ENCODE results near the gene COL21A1. TPM values are rescaled to one million over a fixed set of nuclear protein-coding genes. Genes with fewer than 3 reads are reported as not detected.

COL21A1 gene
- total and polyA plus RNA-seq, 11 donors: 21.7 to 110 (median 49.1) TPM

- peaks cover 0 to 10% (median 0%) of the 10 kb centered on the region in 9 donors for H3K27me3 ChIP-seq
- TF ChIP-seq POLR2A (IDR thresholded peaks at IDR 0.05): no peak
- TF ChIP-seq, protein P1, sequence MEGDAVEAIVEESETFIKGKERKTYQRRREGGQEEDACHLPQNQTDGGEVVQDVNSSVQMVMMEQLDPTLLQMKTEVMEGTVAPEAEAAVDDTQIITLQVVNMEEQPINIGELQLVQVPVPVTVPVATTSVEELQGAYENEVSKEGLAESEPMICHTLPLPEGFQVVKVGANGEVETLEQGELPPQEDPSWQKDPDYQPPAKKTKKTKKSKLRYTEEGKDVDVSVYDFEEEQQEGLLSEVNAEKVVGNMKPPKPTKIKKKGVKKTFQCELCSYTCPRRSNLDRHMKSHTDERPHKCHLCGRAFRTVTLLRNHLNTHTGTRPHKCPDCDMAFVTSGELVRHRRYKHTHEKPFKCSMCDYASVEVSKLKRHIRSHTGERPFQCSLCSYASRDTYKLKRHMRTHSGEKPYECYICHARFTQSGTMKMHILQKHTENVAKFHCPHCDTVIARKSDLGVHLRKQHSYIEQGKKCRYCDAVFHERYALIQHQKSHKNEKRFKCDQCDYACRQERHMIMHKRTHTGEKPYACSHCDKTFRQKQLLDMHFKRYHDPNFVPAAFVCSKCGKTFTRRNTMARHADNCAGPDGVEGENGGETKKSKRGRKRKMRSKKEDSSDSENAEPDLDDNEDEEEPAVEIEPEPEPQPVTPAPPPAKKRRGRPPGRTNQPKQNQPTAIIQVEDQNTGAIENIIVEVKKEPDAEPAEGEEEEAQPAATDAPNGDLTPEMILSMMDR (IDR thresholded peaks at IDR 0.05): no peak
- H3K27ac ChIP-seq: peak overlapping the region in 2 of 12 donors; percentile 9 to 13
- H3K9me3 ChIP-seq: no peaks in the 10 kb centered on the region
- DNase-seq: no peak
- H3K36me3 ChIP-seq: no peaks in the 10 kb centered on the region
- peaks cover 0 to 39% (median 5%) of the 10 kb centered on the region in 12 donors for H3K4me1 ChIP-seq
- no peak overlapping the region for H3K4me3 ChIP-seq
- intact Hi-C loops (cut with DNase I): loop anchor here in 1 of 10 donors (10.0 kb wide), 1 partner anchor 139 kb away; no protein-coding TSS in a partner anchor
- 55 to 79% (median 64%) methylated on average over 2 of the region's 2 CpGs for WGBS, 4 donors
- ATAC-seq: no peak
Observed at GRCh38 chr6:56243518-56244070, 3.8 kb downstream of the COL21A1 start.

GRCh38 chr6:56242346-56242745 lies 5.0 kb downstream of the COL21A1 start:
- TF ChIP-seq, protein P1 (IDR thresholded peaks at IDR 0.05): no peak
- no peak for TF ChIP-seq POLR2A (IDR thresholded peaks at IDR 0.05)
- WGBS, 4 donors: 14 to 41% (median 29%) methylated on average over 2 of the region's 2 CpGs
- DNase-seq: no peak
- Histone ChIP-seq H3K27me3 (peaks cover 0 to 5% (median 0%) of the 10 kb centered on the region in 9 donors), H3K9me3 (no peaks in the 10 kb centered on the region), H3K27ac (peak overlapping the region in 1 of 12 donors; percentile 15), H3K4me3 (no peak overlapping the region), H3K4me1 (peaks cover 0 to 39% (median 5%) of the 10 kb centered on the region in 12 donors), H3K36me3 (no peaks in the 10 kb centered on the region)
- no peak for ATAC-seq
- intact Hi-C loops (cut with DNase I): loop anchor here in 1 of 10 donors (10.0 kb wide), 1 partner anchor 138 kb away; no protein-coding TSS in a partner anchor

DNA sequence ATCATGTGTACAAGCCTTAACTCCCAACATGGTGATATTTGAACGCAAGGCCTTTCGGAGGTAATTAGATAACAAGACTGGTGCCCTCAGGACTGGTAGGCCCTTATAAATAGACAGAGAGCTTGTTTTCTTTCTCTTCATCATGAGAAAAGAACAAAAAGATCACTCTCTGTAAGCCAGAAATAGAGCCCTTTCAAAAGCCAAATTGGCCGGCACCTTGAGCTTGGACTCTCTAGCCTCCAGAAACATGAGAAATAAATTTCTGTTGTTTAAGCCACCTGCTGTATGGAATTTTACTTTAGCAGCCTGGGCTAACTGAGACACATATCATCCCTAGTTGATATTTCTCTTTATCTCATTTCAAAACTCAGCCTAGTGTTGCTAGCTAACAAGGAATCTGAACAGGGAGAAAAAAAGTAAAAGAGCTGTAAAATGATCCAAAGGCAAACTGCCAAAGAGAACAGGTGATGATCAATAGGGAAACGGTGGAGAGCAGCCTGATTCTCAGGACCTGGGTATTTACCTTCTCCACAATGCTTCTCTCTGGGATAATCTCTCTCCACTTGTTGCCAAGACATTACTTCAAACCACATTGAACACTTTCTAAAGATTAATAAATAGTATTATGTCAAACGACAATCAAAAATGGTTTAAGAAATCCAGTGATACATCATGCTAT lies 6.1 kb downstream of the COL21A1 start:
- no peaks in the 10 kb centered on the region for H3K9me3 ChIP-seq
- TF ChIP-seq, protein P1 (IDR thresholded peaks at IDR 0.05): no peak
- no peak for TF ChIP-seq POLR2A (IDR thresholded peaks at IDR 0.05)
- H3K36me3 ChIP-seq: no peaks in the 10 kb centered on the region
- H3K4me3 ChIP-seq: peak overlapping the region in 1 of 12 donors; percentile 2
- ATAC-seq (no peak), DNase-seq (no peak)
- 60 to 74% (median 67%) methylated on average over 5 of the region's 5 CpGs for WGBS, 4 donors
- intact Hi-C loops (cut with DNase I): loop anchor here in 1 of 10 donors (10.0 kb wide), 1 partner anchor 136 kb away; no protein-coding TSS in a partner anchor
- H3K27me3 ChIP-seq: no peaks in the 10 kb centered on the region
- H3K4me1 ChIP-seq: peaks cover 0 to 39% (median 5%) of the 10 kb centered on the region in 12 donors
- peak overlapping the region in 1 of 12 donors; percentile 63 for H3K27ac ChIP-seq

DNA sequence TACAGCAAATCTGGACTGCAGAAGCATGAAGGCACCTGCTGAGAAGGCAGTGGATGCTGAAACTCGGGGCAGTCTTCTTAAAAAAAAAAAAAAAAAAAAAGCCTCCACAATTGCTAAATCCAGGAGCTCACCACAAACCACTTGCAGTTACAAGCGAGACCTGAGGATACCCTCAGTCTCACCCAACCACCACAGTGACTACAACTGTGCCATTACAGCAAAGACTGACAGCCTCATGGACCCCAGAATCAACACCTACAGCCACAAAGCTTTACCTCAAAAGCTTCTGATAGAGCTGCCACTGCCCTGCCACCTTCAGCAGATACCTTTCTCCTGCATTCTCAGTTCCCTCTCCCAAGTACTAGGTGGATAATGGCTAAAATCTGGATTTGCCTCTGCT lies 9.0 kb downstream of the COL21A1 start:
- Histone ChIP-seq H3K36me3 (no peaks in the 10 kb centered on the region), H3K4me1 (peaks cover 0 to 29% (median 1%) of the 10 kb centered on the region in 12 donors), H3K9me3 (no peaks in the 10 kb centered on the region), H3K27me3 (no peaks in the 10 kb centered on the region), H3K4me3 (no peak overlapping the region), H3K27ac (no peak overlapping the region)
- DNase-seq (no peak), ATAC-seq (no peak)
- no peak for TF ChIP-seq POLR2A (IDR thresholded peaks at IDR 0.05)
- TF ChIP-seq, protein P1 (IDR thresholded peaks at IDR 0.05): no peak
- intact Hi-C loops (cut with DNase I): loop anchor here in 1 of 10 donors (10.0 kb wide), 1 partner anchor 164 kb away; no protein-coding TSS in a partner anchor
- WGBS, 4 donors: 70 to 83% (median 79%) methylated on average over 2 of the region's 2 CpGs
